ENCODE measurements around the gene SLC29A4. TPM values are rescaled to one million over a fixed set of nuclear protein-coding genes. Genes with fewer than 3 reads are reported as not detected.

Gene SLC29A4
- total RNA-seq, 4 donors from 2014 or later = 1.5 to 8.9 (median 3.6) TPM

DNA sequence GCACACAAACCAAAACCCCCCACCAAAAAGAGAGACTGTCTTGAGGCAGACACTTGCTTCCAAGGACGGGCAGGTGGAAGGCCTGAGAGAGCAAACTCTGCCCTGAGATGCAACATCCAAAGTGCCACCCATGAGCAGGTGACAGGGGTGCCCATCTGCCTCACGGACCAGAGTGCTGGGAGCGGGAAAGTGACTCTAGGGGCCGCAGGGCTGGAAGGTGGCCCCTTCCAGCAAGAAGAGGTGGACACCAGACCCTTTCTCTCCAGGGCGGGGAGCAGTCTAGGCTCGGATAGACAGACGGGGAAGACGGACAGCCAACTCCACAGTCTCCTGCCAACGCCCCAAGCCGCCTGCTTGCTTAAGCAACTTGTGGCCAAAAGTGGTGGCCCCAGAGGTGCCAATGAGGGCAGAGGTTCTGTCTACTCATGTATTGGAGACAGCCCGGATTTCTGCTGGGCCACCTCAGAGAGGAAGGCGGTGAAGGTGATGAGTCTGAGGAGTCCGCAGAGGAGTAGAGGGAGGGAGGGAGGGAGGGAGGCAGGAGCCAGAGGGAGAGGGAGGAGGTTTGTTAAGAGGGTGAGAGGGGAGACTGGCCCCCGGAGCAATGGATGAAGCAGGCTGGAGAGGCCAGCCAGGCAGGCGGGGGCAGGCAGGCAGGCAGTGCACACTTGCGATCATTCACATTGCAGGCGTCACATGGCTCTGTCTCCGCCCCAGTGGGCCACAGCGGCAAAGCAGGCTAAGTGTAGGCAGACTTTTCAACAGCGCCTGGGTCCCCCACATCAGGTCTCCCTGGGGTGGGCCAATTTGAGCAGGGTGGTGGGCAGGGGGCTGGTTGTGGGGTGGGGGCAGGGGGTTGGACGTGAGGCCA, 65.6 kb downstream of the SLC29A4 start:
- 82 to 83% methylated on average over 20 to 21 of the region's 21 CpGs for WGBS, 2 donors
- H3K4me3 ChIP-seq (ENCODE audit: low read depth, poor library complexity, severe bottlenecking) = no peak overlapping the region
- no peak for DNase-seq (ENCODE audit: low spot score in 2 of 2)
- intact Hi-C loops (cut with DNase I; ENCODE audit: low total_unique reads) = no loop called here
- TF ChIP-seq, protein P1, sequence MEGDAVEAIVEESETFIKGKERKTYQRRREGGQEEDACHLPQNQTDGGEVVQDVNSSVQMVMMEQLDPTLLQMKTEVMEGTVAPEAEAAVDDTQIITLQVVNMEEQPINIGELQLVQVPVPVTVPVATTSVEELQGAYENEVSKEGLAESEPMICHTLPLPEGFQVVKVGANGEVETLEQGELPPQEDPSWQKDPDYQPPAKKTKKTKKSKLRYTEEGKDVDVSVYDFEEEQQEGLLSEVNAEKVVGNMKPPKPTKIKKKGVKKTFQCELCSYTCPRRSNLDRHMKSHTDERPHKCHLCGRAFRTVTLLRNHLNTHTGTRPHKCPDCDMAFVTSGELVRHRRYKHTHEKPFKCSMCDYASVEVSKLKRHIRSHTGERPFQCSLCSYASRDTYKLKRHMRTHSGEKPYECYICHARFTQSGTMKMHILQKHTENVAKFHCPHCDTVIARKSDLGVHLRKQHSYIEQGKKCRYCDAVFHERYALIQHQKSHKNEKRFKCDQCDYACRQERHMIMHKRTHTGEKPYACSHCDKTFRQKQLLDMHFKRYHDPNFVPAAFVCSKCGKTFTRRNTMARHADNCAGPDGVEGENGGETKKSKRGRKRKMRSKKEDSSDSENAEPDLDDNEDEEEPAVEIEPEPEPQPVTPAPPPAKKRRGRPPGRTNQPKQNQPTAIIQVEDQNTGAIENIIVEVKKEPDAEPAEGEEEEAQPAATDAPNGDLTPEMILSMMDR (IDR thresholded peaks at IDR 0.05) = no peak
- TF ChIP-seq POLR2A (IDR thresholded peaks at IDR 0.05) = no peak

DNA sequence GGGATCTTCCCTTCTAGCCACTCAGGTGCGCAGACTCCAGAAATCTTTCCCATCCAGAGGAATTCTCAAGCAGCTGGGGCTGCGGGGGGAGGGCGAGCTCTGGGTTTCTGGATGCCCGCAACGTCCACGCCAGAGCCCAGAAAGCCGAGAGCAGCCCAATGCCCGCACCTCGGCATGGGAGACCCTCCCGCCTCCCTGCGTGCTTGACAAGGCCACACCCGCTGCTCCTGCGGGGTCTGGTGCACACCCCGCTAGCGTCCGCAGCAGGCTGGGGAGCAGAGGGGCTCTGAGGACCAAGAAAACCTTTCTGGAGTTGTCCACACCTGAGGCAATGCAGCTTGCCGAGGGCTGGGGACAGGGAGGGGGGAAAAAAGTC, 66.2 kb downstream of the SLC29A4 start:
- no peak overlapping the region for H3K4me3 ChIP-seq (ENCODE audit: low read depth, poor library complexity, severe bottlenecking)
- DNase-seq (ENCODE audit: low spot score in 2 of 2) = no peak
- intact Hi-C loops (cut with DNase I; ENCODE audit: low total_unique reads) = no loop called here
- WGBS, 2 donors = 80 to 89% methylated on average over 17 of the region's 17 CpGs
- no peak for TF ChIP-seq POLR2A (IDR thresholded peaks at IDR 0.05)
- TF ChIP-seq, protein P1 (IDR thresholded peaks at IDR 0.05) = no peak

DNA sequence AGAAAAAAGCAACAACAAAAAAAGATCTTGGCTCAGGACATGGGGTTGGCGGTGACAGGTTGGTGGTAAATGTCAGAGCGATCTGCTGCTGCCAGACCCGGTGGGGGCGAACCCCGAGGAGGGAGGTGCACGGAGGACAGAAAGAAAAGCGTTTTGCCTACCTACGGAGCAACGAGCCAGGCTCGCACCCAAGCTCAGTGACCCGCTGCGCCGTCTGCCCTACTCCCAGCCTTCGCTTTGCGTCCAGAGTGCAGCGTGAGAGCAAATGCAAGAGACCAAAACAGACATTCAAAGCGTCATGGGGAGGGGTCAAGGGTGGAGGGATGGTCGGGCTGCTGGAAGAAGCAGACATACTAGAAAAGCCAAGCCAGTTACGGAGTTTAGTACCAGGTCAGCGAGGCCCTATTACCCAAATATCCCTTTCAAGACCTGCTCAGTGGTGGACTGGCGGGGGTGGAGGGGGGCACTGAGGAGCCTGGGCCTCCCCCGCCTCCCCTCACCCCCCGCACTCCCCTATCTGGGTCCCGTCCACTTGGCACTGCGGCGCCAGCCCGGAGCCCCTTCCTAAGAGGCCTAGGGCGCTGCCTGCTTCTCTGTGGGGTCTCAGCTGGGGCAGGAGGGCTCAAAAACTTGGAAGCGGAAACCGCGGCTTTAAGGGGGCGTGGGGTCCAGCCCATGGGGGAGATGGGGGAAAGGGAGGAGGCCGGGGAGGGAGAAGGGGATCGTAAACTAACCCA, 66.9 kb downstream of the SLC29A4 start:
- 79 to 84% methylated on average over 30 to 34 of the region's 34 CpGs for WGBS, 2 donors

DNA sequence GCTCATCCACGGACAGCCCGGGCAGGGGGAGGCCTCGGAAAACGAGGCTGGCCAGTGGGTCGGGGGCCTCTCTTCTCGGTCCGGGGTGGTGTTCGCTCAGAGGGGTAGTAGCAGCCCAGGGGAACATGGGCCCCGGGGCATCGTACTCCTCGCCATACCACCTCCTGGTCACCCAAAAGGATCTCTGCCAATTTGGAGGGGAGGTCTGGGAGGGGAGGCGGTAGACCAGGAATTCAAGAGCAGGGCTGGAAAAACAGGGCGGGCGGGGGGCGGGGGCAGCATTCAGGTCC, 67.4 kb downstream of the SLC29A4 start:
- DNase-seq (ENCODE audit: low spot score in 2 of 2) = no peak
- no peak overlapping the region for H3K4me3 ChIP-seq (ENCODE audit: low read depth, poor library complexity, severe bottlenecking)
- TF ChIP-seq, protein P1 (IDR thresholded peaks at IDR 0.05) = no peak
- TF ChIP-seq POLR2A (IDR thresholded peaks at IDR 0.05) = no peak
- WGBS, 2 donors = 86 to 88% methylated on average over 14 to 15 of the region's 15 CpGs
- intact Hi-C loops (cut with DNase I; ENCODE audit: low total_unique reads) = no loop called here

More for the DNA sequence above, 66.9 kb downstream of the SLC29A4 start:
- intact Hi-C loops (cut with DNase I; ENCODE audit: low total_unique reads) = no loop called here
- H3K4me3 ChIP-seq (ENCODE audit: low read depth, poor library complexity, severe bottlenecking) = no peak overlapping the region
- TF ChIP-seq, protein P1 (IDR thresholded peaks at IDR 0.05) = no peak
- no peak for TF ChIP-seq POLR2A (IDR thresholded peaks at IDR 0.05)
- no peak for DNase-seq (ENCODE audit: low spot score in 2 of 2)

DNA sequence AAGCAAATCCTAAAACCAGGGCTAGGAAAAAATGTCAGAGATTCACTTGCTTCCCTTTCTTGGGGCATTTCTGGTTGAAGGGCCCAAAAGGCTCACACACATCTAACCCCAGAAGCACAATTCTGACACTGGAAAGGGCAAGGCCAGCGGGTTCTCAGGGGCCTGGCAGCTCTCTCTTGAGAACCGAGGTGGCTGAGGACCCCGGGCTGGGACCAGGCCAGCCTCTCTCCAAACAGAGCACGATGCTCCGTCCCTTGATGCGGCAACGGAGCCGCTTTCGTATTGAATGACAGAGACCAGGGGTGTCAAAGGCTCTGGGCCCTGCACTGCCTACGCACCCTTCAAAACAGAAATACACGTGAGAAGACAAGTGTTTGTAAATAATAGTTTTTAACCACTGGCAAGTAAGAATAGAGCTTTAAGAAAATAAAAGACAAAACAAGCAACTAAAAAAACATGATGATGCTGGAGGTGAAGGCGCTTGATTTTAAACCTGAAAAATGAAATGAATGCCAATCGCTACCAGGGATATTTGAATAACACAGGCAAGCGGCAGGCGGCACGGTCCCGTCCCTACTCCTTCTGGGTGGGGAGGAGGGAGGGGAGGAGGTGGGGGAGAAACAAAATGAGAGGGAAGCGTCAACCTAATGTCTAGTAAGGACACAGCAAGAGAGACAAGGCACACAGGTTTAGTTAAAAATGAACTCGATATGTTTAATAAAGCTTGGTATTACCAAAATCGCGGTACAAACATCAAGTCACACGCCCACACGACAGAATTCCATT, 68.0 kb downstream of the SLC29A4 start:
- no peak overlapping the region for H3K4me3 ChIP-seq (ENCODE audit: low read depth, poor library complexity, severe bottlenecking)
- no peak for DNase-seq (ENCODE audit: low spot score in 2 of 2)
- intact Hi-C loops (cut with DNase I; ENCODE audit: low total_unique reads) = no loop called here
- no peak for TF ChIP-seq POLR2A (IDR thresholded peaks at IDR 0.05)
- TF ChIP-seq, protein P1 (IDR thresholded peaks at IDR 0.05) = no peak
- 87 to 89% methylated on average over 23 of the region's 23 CpGs for WGBS, 2 donors
